Non-pigmented ciliary epithelial cell (primary cell): ENCODE measurements around the gene PTPRT.
"Not testable (repeated sequence)": the region's sequence is repeated elsewhere in the genome, so short reads cannot be mapped to it uniquely, and the experiment has no call there.

Experiments
- DNase-seq: peaks from one replicate; pipeline ENCODE4 v3.0.0-alpha.2; 2010; ENCODE audit warnings: low read depth

PTPRT gene

GRCh38 chr20:43187476-43188233 is 2.1 kb downstream of the PTPRT start:
- peak; percentile 15 for DNase-seq

GRCh38 chr20:43186312-43186711 is 3.4 kb downstream of the PTPRT start:
- DNase-seq, result no peak

- DNase-seq, result no peak
Observed at GRCh38 chr20:43185901-43186300, 3.8 kb downstream of the PTPRT start.

- no peak for DNase-seq
Observed at GRCh38 chr20:43183536-43184070, 6.1 kb downstream of the PTPRT start.

GRCh38 chr20:43178080-43178479 is 11.6 kb downstream of the PTPRT start:
- DNase-seq, result no peak

GRCh38 chr20:43176726-43177125 is 13.0 kb downstream of the PTPRT start:
- DNase-seq, result no peak

- no peak for DNase-seq
Observed at GRCh38 chr20:43171930-43172329, 17.8 kb downstream of the PTPRT start.

GRCh38 chr20:43170771-43171170 is 18.9 kb downstream of the PTPRT start:
- DNase-seq, result no peak

- DNase-seq, result no peak
Observed at GRCh38 chr20:43167615-43168014, 22.1 kb downstream of the PTPRT start.

GRCh38 chr20:43167021-43167420 is 22.7 kb downstream of the PTPRT start:
- no peak for DNase-seq

- DNase-seq, result no peak
Observed at GRCh38 chr20:43165611-43166010, 24.1 kb downstream of the PTPRT start.

GRCh38 chr20:43164736-43165135 is 25.0 kb downstream of the PTPRT start:
- DNase-seq, result not testable (repeated sequence)

GRCh38 chr20:43161716-43162115 is 28.0 kb downstream of the PTPRT start:
- DNase-seq, result no peak

- no peak for DNase-seq
Observed at GRCh38 chr20:43160941-43161340, 28.8 kb downstream of the PTPRT start.

- no peak for DNase-seq
Observed at GRCh38 chr20:43159994-43160393, 29.7 kb downstream of the PTPRT start.

GRCh38 chr20:43155366-43156100 is 34.2 kb downstream of the PTPRT start:
- DNase-seq, result no peak

- no peak for DNase-seq
Observed at GRCh38 chr20:43151901-43152300, 37.8 kb downstream of the PTPRT start.

GRCh38 chr20:43151256-43151655 is 38.5 kb downstream of the PTPRT start:
- DNase-seq, result no peak

- no peak for DNase-seq
Observed at GRCh38 chr20:43140726-43141125, 49.0 kb downstream of the PTPRT start.

GRCh38 chr20:43138061-43138770 is 51.5 kb downstream of the PTPRT start:
- no peak for DNase-seq

GRCh38 chr20:43137160-43137559 is 52.5 kb downstream of the PTPRT start:
- DNase-seq, result no peak

GRCh38 chr20:43124241-43124640 is 65.5 kb downstream of the PTPRT start:
- no peak for DNase-seq

GRCh38 chr20:43123180-43123579 is 66.5 kb downstream of the PTPRT start:
- DNase-seq, result no peak
